GM12864 (cell line): ENCODE data around the gene SPRR1A.

Source experiments
- DNase-seq: peaks from one replicate; pipeline ENCODE4 v3.0.0-alpha.2; 2011; ENCODE audit warnings: low read depth
- H3K4me3 ChIP-seq: 2 replicates; pipeline ENCODE4 v1.5.1; 2011; ENCODE audit warnings: mild to moderate bottlenecking, low read depth, low read length, control low read depth
- CTCF ChIP-seq: IDR thresholded peaks from 2 replicates; pipeline ENCODE4 v1.5.1; 2011; ENCODE audit warnings: low read depth, mild to moderate bottlenecking, moderate library complexity, low read length, control low read depth, inconsistent platforms; ENCODE audit errors: missing control alignments

The SPRR1A gene

DNA sequence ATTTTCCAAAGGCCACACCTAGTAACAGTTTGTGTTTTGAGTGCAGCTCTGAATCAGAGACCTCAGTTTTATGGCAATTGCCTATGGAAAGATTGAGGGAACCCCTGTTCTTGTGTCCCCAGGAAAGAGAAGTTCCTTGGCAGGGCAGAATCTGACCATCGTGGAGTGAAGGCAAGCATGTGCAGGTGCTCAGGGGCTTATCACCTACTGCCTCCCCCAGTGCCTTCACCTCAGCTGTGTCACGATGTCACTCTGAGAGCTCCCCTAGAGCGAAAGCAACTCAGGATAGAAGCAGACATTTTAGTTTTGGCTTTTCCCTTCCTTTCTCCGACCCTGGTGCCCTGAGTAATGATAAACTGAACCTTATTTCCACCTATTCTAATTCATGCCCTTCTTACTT lies 1.8 kb upstream of the SPRR1A start:
- DNase-seq, result no peak
- H3K4me3 ChIP-seq, result no peak overlapping the region
- TF ChIP-seq CTCF, result no peak

DNA sequence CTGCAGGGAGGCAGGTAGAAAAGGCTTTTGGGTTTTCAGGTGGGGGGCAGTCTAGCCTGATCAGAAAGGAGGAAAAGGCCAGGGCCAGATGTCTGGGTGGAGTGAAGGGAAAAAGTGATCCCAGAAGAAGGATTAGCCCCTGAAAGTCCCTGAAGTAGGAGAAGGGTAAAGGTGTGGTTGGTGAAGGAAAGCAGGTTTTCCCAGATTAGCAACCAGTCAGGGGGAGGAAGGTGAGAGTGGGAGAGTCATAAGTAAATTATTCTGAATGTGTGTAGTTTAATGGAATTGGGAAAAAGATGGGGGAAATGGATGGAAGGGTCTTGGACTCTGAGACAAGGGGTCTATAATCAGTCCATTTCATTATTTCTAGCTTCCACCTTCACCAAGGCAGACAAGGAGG lies 647 bp upstream of the SPRR1A start:
- DNase-seq, result no peak
- H3K4me3 ChIP-seq, result no peak overlapping the region
- TF ChIP-seq CTCF, result no peak

DNA sequence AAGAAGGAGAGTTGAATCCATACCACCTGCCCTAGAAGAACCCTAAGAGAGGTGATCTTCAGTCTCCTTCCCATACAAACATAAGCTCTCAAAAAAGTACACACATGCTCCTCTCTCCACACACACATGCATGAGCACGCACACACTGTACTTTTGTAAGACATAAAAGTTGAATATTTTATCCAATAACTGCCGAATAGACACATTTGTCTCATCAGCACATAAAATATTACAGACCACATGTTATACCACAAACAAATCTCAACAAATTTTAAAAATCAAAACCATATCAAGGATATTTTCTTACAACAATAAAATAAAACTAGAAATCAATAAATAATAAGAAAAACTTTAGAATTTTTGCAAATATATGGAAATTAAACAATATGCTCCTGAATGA lies 2.7 kb downstream of the SPRR1A start:
- no peak overlapping the region for H3K4me3 ChIP-seq
- no peak for TF ChIP-seq CTCF

GRCh38 chr1:152993186-152993585 lies 9.3 kb downstream of the SPRR1A start:
- no peak for DNase-seq
- TF ChIP-seq CTCF, result no peak
- H3K4me3 ChIP-seq, result no peak overlapping the region

More for the DNA sequence above, 2.7 kb downstream of the SPRR1A start:
- DNase-seq, result no peak

- no peak overlapping the region for H3K4me3 ChIP-seq
- TF ChIP-seq CTCF, result no peak
- DNase-seq, result no peak
Measured at GRCh38 chr1:152995842-152996241, 12.0 kb downstream of the SPRR1A start.

DNA sequence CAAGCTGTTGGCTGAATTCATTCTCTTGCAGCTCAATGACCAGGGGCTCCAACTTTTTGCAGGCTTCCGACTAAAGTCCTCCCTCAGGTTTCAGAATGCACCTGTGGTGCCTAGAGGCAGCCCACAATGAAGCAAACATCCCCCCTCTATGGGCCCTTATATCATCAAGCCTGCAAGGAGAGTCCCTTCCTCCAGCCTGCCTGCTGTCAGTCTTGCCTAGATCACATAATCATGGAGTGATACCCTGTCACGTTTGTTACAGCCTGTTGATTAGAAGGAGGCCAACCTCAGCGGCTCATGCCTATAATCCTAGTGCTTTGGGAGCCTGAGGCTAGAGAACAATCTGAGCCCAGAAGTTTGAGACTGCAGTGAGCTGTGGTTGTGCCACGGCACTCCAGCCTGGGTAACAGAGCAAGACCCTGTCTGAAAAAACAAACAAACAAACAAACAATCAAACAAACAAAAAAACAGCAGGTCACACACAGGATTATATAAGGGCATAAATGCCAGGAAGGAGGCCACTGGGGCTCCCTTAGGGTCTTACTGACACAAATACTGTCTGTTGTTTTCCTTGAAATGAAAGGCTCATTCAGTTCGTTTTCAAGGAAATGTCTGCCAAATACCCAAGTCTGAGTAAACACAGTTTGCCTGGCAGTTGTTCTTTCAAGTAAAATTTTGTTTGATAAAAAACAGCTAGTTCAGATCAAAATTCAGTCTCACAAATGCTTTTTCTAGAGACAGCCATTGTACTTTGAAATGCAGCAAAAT lies 12.9 kb downstream of the SPRR1A start:
- DNase-seq, result no peak
- H3K4me3 ChIP-seq, result no peak overlapping the region

More for the DNA sequence above, 12.9 kb downstream of the SPRR1A start:
- TF ChIP-seq CTCF, result no peak
